ENCODE data around the gene ACOX1. TPM values are rescaled to one million over a fixed set of nuclear protein-coding genes. Genes with fewer than 3 reads are reported as not detected.
"Not testable (repeated sequence)": the region's sequence is repeated elsewhere in the genome, so short reads cannot be mapped to it uniquely, and the experiment has no call there.

Gene ACOX1
- total RNA-seq, 1 donor, result 79.9 TPM

DNA sequence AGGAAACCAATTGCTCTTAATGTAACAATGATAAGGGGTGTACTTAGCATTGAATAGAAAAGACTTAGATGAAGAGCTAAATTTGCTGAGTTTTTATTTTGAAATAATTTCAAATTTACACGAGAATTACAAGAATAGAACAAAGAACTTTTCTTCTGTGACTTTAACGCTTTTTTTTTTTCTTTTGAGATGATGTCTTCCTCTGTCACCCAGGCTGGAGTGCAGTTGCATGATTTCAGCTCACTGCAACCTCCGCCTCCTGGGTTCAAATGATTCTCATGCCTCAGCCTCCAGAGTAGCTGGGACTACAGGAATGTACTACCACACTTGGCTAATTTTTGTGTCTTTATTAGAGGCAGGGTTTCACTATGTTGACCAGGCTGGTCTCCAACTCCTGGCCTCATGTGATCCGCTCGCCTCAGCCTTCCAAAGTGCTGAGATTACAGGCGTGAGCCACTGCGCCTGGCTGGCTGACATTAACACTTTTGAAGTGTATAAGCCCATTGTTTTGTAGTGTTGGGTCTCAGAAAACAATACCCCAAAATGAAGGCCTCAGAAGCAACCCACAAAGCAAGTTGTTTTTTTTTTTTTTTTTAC is 2.2 kb upstream of the ACOX1 start:
- H3K4me3 ChIP-seq (ENCODE audit: low read depth, low read length), result no peak overlapping the region

DNA sequence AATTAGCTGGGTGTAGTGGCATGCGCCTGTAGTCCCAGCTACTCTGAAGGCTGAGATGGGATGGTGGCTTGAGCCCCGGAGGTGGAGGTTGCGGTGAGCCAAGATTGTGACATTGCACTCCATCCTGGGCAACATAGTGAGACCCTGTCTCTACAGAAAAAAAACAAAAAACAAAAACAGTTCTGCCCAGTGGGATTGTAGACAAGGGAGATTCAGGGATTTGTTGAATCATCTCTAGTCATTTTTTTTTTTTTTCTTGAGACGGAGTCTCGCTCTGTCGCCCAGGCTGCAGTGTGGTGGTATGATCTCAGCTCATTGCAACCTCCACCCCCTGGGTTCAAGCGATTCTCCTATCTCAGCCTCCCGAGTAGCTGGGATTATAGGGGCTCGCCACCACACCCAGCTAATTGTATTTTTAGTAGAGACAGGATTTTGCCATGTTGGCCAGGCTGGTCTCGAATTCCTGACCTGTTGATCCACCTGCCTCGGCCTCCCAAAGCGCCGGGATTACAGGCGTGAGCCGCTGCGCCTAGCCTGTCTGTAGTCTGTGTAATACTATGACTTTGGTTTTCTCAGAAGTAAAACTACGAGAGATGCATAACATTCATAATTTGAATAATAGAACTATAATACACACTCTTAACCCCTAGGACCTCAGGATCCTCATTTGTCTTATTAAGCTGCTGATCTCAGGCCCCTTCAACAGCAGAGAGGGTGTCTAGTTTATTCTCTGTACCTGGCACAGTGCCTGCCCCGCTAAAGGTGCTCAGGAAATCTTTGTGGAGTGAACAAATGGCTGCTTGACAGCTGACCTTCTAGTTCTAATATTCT is 1.4 kb upstream of the ACOX1 start:
- H3K4me3 ChIP-seq (ENCODE audit: low read depth, low read length), result peak overlapping the region; percentile 73
- TF ChIP-seq, protein P1, sequence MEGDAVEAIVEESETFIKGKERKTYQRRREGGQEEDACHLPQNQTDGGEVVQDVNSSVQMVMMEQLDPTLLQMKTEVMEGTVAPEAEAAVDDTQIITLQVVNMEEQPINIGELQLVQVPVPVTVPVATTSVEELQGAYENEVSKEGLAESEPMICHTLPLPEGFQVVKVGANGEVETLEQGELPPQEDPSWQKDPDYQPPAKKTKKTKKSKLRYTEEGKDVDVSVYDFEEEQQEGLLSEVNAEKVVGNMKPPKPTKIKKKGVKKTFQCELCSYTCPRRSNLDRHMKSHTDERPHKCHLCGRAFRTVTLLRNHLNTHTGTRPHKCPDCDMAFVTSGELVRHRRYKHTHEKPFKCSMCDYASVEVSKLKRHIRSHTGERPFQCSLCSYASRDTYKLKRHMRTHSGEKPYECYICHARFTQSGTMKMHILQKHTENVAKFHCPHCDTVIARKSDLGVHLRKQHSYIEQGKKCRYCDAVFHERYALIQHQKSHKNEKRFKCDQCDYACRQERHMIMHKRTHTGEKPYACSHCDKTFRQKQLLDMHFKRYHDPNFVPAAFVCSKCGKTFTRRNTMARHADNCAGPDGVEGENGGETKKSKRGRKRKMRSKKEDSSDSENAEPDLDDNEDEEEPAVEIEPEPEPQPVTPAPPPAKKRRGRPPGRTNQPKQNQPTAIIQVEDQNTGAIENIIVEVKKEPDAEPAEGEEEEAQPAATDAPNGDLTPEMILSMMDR (IDR thresholded peaks at IDR 0.05; ENCODE audit: insufficient read depth, low read depth, low read length), result no peak
- DNase-seq (ENCODE audit: low read depth), result no peak

More for the DNA sequence above, 2.2 kb upstream of the ACOX1 start:
- TF ChIP-seq, protein P1 (IDR thresholded peaks at IDR 0.05; ENCODE audit: insufficient read depth, low read depth, low read length), result no peak
- no peak for DNase-seq (ENCODE audit: low read depth)

DNA sequence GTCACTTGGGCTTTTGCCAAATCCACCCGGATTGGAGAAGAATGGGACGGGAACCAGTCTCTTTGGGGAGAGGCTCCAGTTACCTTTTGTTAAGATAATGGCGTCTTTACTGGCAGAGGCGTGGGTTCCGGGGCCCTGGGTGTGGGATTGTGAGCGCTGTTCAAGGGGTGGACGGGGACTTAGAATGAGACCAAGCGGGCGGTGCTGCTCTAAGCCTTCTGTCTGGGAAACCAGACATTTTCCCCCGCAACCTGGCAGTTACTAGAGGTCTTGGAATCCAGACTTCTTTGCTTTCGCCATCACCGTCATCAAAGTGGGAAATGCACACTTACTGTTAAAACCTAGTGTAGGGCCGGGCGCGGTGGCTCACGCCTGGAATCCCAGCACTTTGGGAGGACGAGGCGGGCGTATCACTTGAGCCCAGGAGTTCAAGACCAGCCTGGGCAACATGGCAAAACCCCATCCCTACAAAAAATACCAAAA is 780 bp upstream of the ACOX1 start:
- TF ChIP-seq, protein P1 (IDR thresholded peaks at IDR 0.05; ENCODE audit: insufficient read depth, low read depth, low read length), result no peak
- DNase-seq (ENCODE audit: low read depth), result peak; percentile 90
- peak overlapping the region; percentile 73 for H3K4me3 ChIP-seq (ENCODE audit: low read depth, low read length)

DNA sequence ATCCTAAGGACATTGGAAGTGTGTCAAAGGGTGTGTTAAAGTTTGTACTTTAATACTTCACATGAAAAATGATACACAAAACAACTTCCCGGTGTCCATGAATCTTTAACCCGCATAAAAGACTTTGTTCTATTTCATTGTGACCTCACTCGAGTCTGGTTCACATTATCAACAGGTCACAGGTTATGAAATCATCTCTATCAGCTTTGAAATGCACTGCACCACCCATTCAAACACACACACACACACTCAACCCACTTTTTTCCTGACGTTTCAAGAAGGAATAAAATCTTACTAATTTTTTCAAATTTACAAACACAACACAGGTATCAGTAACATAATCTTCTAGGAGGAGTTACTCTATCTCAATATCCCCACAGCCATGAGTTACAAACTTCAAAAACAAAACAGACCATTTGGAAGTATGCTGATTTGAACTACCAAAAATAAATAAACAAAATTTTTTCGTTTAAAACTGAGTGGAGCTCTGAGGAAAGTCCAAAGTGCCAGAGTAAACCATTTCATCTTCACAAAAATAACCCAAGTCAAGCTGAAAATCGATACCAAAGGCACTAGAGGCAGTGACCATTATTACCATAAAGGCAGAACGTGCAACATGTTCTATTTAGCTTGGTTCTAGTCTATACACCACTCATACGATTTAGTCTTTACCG is 2.7 kb downstream of the ACOX1 start:
- peak overlapping the region; percentile 12 for H3K4me3 ChIP-seq (ENCODE audit: low read depth, low read length)
- TF ChIP-seq, protein P1 (IDR thresholded peaks at IDR 0.05; ENCODE audit: insufficient read depth, low read depth, low read length), result no peak
- DNase-seq (ENCODE audit: low read depth), result peak; percentile 43

GRCh38 chr17:75975757-75976174 is 3.2 kb downstream of the ACOX1 start:
- DNase-seq (ENCODE audit: low read depth), result no peak
- peak overlapping the region; percentile 12 for H3K4me3 ChIP-seq (ENCODE audit: low read depth, low read length)
- TF ChIP-seq, protein P1 (IDR thresholded peaks at IDR 0.05; ENCODE audit: insufficient read depth, low read depth, low read length), result no peak

GRCh38 chr17:75975187-75975586 is 3.8 kb downstream of the ACOX1 start:
- DNase-seq (ENCODE audit: low read depth); H3K4me3 ChIP-seq (ENCODE audit: low read depth, low read length): not testable (repeated sequence)

DNA sequence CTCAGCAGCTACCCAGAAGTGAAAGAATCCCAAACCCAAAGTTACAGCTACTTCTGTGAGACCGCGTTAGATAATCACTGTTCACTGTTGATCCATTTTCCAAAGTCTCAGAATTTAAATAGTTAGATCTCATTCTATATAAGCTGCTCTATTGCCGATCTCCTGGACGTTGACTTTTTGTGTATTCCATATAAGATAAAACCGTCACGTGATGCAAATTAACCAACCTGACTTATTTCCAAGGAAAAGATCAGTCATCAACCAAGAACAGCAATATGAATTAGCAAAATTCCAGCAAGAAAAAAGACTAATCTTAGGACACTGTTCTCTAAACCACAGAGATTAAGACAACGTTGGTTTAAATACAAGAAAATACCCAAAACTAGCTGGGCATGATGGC is 8.3 kb downstream of the ACOX1 start:
- TF ChIP-seq, protein P1 (IDR thresholded peaks at IDR 0.05; ENCODE audit: insufficient read depth, low read depth, low read length), result no peak
- DNase-seq (ENCODE audit: low read depth), result no peak
- no peak overlapping the region for H3K4me3 ChIP-seq (ENCODE audit: low read depth, low read length)

All from fibroblast of villous mesenchyme (primary cell).